H1 (cell line): Measurements from ENCODE around the gene ATG7. TPM values are rescaled to one million over a fixed set of nuclear protein-coding genes. Genes with fewer than 3 reads are reported as not detected.

ENCODE experiments used
- CTCF ChIA-PET: fragments of 300-600 bp; sonication (Branson Sonifier 250); formaldehyde crosslinking; loops from one replicate; lab custom pipeline; 2021; ENCODE audit not compliant: partially characterized antibody; lab: Charles Lee
- POLR2A ChIA-PET: fragments of 300-600 bp; sonication (Branson Sonifier 250); formaldehyde crosslinking; loops from one replicate; lab custom pipeline; 2021; ENCODE audit warnings: inconsistent platforms; ENCODE audit not compliant: partially characterized antibody; lab: Charles Lee
- DNase-seq, 2 experiments: peaks; one replicate each; pipeline versions ENCODE4 v3.0.0 to v3.0.0-alpha.2; 2010 to 2022; ENCODE audit warnings: low spot score in 2 of 2, low read depth in 1 of 2, mixed read lengths in 1 of 2
- FAIRE-seq: peaks from 2 replicates; lab custom pipeline; 2011; peaks lifted over from hg19 to GRCh38; lab: Jason Lieb, UNC
- H2AFZ ChIP-seq: 2 replicates; pipeline ENCODE4 v1.8.1; 2012; ENCODE audit warnings: low read length, inconsistent platforms
- H2AK5ac ChIP-seq: 2 replicates; pipeline ENCODE4 v1.6.1; 2013; ENCODE audit warnings: low read depth, low read length
- H2BK120ac ChIP-seq: replicated peaks from 2 replicates; pipeline ENCODE3; 2013; ENCODE audit warnings: low read depth, low read length, inconsistent platforms
- H2BK12ac ChIP-seq: 2 replicates; pipeline ENCODE4 v1.6.1; 2013; ENCODE audit warnings: low read depth, low read length
- H2BK15ac ChIP-seq: 2 replicates; pipeline ENCODE4 v1.6.1; 2013; ENCODE audit warnings: low read length
- H2BK20ac ChIP-seq: 2 replicates; pipeline ENCODE4 v1.6.1; 2013; ENCODE audit warnings: low read length
- H2BK5ac ChIP-seq: 2 replicates; pipeline ENCODE4 v1.6.1; 2013; ENCODE audit warnings: low read depth, low read length
- H3K14ac ChIP-seq: 2 replicates; pipeline ENCODE4 v1.6.1; 2013; ENCODE audit warnings: inconsistent platforms; ENCODE audit not compliant: insufficient read length
- H3K18ac ChIP-seq: 2 replicates; pipeline ENCODE4 v1.6.1; 2013; ENCODE audit warnings: low read length; ENCODE audit errors: extremely low read depth
- H3K23ac ChIP-seq: 2 replicates; pipeline ENCODE4 v1.6.1; 2013; ENCODE audit warnings: inconsistent platforms; ENCODE audit not compliant: insufficient read length
- H3K23me2 ChIP-seq: 2 replicates; pipeline ENCODE4 v1.6.1; 2013; ENCODE audit warnings: low read depth, low read length
- H3K27ac ChIP-seq: 2 replicates; pipeline ENCODE4 v1.6.1; 2011; ENCODE audit warnings: low read depth, low read length, inconsistent platforms
- H3K27me3 ChIP-seq, 4 experiments: replicated peaks in 1 of 4; 1 replicate in 1 of 4; 2 replicates in 3 of 4; pipeline versions ENCODE4 v1.6.1 to v1.8.1; 2011 to 2013; ENCODE audit warnings: low read length in 3 of 4, mild to moderate bottlenecking in 3 of 4, inconsistent platforms in 2 of 4, mixed read lengths in 2 of 4, moderate library complexity in 1 of 4; ENCODE audit not compliant: control insufficient read depth in 3 of 4, insufficient read depth in 3 of 4; ENCODE audit errors: extremely low read depth in 1 of 4
- H3K36me3 ChIP-seq, 4 experiments: 2 replicates each; pipeline versions ENCODE4 v1.6.1 to v1.8.1; 2011 to 2013; ENCODE audit warnings: mild to moderate bottlenecking in 4 of 4, low read length in 3 of 4, moderate library complexity in 2 of 4, control low read depth in 1 of 4, inconsistent platforms in 1 of 4; ENCODE audit not compliant: insufficient read depth in 4 of 4, control insufficient read depth in 2 of 4
- H3K4ac ChIP-seq: replicated peaks from 2 replicates; pipeline ENCODE3; 2013; ENCODE audit warnings: low read length, low read depth, mixed read lengths, inconsistent platforms; ENCODE audit not compliant: insufficient read length
- H3K4me1 ChIP-seq, 4 experiments: replicated peaks in 1 of 4; 1 replicate in 1 of 4; 2 replicates in 3 of 4; pipeline versions ENCODE4 v1.6.1 to v1.8.1; 2011 to 2013; ENCODE audit warnings: low read length in 3 of 4, inconsistent platforms in 2 of 4, mixed read lengths in 1 of 4; ENCODE audit not compliant: insufficient read depth in 4 of 4, control insufficient read depth in 3 of 4
- H3K4me2 ChIP-seq, 2 experiments: 2 replicates each; pipeline versions ENCODE4 v1.6.1 to v1.8.1; 2011 to 2013; ENCODE audit warnings: low read depth in 2 of 2, low read length in 2 of 2, control low read depth in 1 of 2, inconsistent platforms in 1 of 2, mild to moderate bottlenecking in 1 of 2; ENCODE audit not compliant: insufficient read depth in 1 of 2
- H3K4me3 ChIP-seq, 4 experiments: fragments of 200-600, 300-600 bp in 1 of 4; sonication (generic), shearing (Covaris generic), sonication (Bioruptor Twin) in 1 of 4; 2 replicates each; pipeline versions ENCODE4 v1.5.1 to v1.8.1; 2011 to 2016; ENCODE audit warnings: low read length in 4 of 4, low read depth in 3 of 4, control low read depth in 2 of 4, inconsistent platforms in 2 of 4, mild to moderate bottlenecking in 2 of 4, mixed read lengths in 1 of 4, moderate library complexity in 1 of 4; ENCODE audit not compliant: insufficient read depth in 2 of 4; ENCODE audit errors: extremely low read depth in 1 of 4
- H3K56ac ChIP-seq: replicated peaks from 2 replicates; pipeline ENCODE3; 2013; ENCODE audit warnings: low read depth, mild to moderate bottlenecking, mixed read lengths, low read length, inconsistent platforms; ENCODE audit not compliant: insufficient read length
- H3K79me1 ChIP-seq: 2 replicates; pipeline ENCODE4 v1.6.1; 2013; ENCODE audit warnings: low read depth, low read length, control low read depth
- H3K79me2 ChIP-seq, 2 experiments: 2 replicates each; pipeline versions ENCODE4 v1.6.1 to v1.8.1; 2012 to 2013; ENCODE audit warnings: low read length in 2 of 2, mild to moderate bottlenecking in 2 of 2, inconsistent platforms in 1 of 2; ENCODE audit not compliant: insufficient read depth in 2 of 2, control insufficient read depth in 1 of 2
- H3K9ac ChIP-seq, 4 experiments: replicated peaks in 1 of 4; 1 replicate in 1 of 4; 2 replicates in 3 of 4; pipeline versions ENCODE4 v1.6.1 to v1.8.1; 2011 to 2013; ENCODE audit warnings: low read depth in 3 of 4, low read length in 3 of 4, control low read depth in 2 of 4, mild to moderate bottlenecking in 2 of 4, moderate library complexity in 2 of 4, inconsistent platforms in 1 of 4; ENCODE audit errors: extremely low read depth in 1 of 4
- H3K9me3 ChIP-seq, 2 experiments: 2 replicates each; pipeline versions ENCODE4 v1.6.1 to v1.8.1; 2012 to 2013; ENCODE audit warnings: mild to moderate bottlenecking in 2 of 2, moderate library complexity in 2 of 2, control low read depth in 1 of 2, inconsistent platforms in 1 of 2, low read depth in 1 of 2, low read length in 1 of 2, mixed read lengths in 1 of 2; ENCODE audit not compliant: insufficient read depth in 2 of 2
- H4K20me1 ChIP-seq, 2 experiments: replicated peaks in 1 of 2; 2 replicates each; pipeline versions ENCODE3 to v1.8.1; 2011 to 2013; ENCODE audit warnings: inconsistent platforms in 2 of 2, low read length in 2 of 2, mild to moderate bottlenecking in 1 of 2; ENCODE audit not compliant: insufficient read depth in 2 of 2, control insufficient read depth in 1 of 2
- H4K5ac ChIP-seq: 2 replicates; pipeline ENCODE4 v1.6.1; 2013; ENCODE audit warnings: low read length, low read depth, mixed read lengths, inconsistent platforms; ENCODE audit not compliant: insufficient read length
- H4K8ac ChIP-seq: 2 replicates; pipeline ENCODE4 v1.8.0; 2013; ENCODE audit warnings: mild to moderate bottlenecking, moderate library complexity, low read length, inconsistent platforms; ENCODE audit not compliant: insufficient read depth; ENCODE audit errors: extremely low read depth
- H4K91ac ChIP-seq: replicated peaks from 2 replicates; pipeline ENCODE3; 2013; ENCODE audit warnings: low read length, mixed read lengths, inconsistent platforms; ENCODE audit not compliant: insufficient read length
- CEBPB ChIP-seq: IDR thresholded peaks from 2 replicates; pipeline ENCODE4 v1.6.1; 2012; ENCODE audit warnings: low read depth, low read length
- CHD1 ChIP-seq: IDR thresholded peaks from 2 replicates; pipeline ENCODE4 v1.6.1; 2012; ENCODE audit warnings: low read depth, low read length, improper control_type of control experiment
- EZH2 ChIP-seq: fragments of 200-600 bp; sonication (generic); IDR thresholded peaks from 2 replicates; pipeline ENCODE4 v1.7.1; 2012; ENCODE audit warnings: low read depth, mild to moderate bottlenecking, moderate library complexity, low read length, inconsistent platforms; ENCODE audit not compliant: severe bottlenecking
- GABPA ChIP-seq: IDR thresholded peaks from 2 replicates; pipeline ENCODE4 v1.6.1; 2011; ENCODE audit warnings: mild to moderate bottlenecking, low read length, moderate library complexity, borderline replicate concordance; ENCODE audit not compliant: insufficient read depth
- HDAC2 ChIP-seq, 2 experiments: fragments of 300-600 bp in 1 of 2; sonication (generic) in 1 of 2; IDR thresholded peaks; 2 replicates each; pipeline ENCODE4 v1.6.1; 2011 to 2012; ENCODE audit warnings: low read depth in 2 of 2, low read length in 2 of 2, mild to moderate bottlenecking in 2 of 2, moderate library complexity in 2 of 2, borderline replicate concordance in 1 of 2, inconsistent platforms in 1 of 2
- KDM5A ChIP-seq: fragments of 200-600 bp; IDR thresholded peaks from 2 replicates; pipeline ENCODE4 v1.7.1; 2012; ENCODE audit warnings: mild to moderate bottlenecking, low read length, inconsistent platforms, mixed read lengths
- RAD21 ChIP-seq, 2 experiments: IDR thresholded peaks in 1 of 2; conservative IDR thresholded peaks in 1 of 2; 2 replicates each; pipeline ENCODE4 v1.6.1; 2011; ENCODE audit warnings: low read depth in 2 of 2, low read length in 2 of 2, improper control_type of control experiment in 1 of 2, inconsistent platforms in 1 of 2, mild to moderate bottlenecking in 1 of 2, moderate library complexity in 1 of 2
- RBBP5 ChIP-seq: IDR thresholded peaks from 2 replicates; pipeline ENCODE4 v1.7.1; 2012; ENCODE audit warnings: low read depth, mild to moderate bottlenecking, inconsistent platforms, low read length, moderate library complexity, borderline replicate concordance
- RXRA ChIP-seq: IDR thresholded peaks from 2 replicates; pipeline ENCODE4 v1.6.1; 2011; ENCODE audit warnings: low read depth, mild to moderate bottlenecking, low read length, moderate library complexity; ENCODE audit not compliant: insufficient read depth
- SP2 ChIP-seq: IDR thresholded peaks from 2 replicates; pipeline ENCODE4 v1.6.1; 2012; ENCODE audit warnings: mild to moderate bottlenecking, low read length, inconsistent platforms
- TAF1 ChIP-seq: IDR thresholded peaks from 2 replicates; pipeline ENCODE4 v1.6.1; 2011; ENCODE audit warnings: mild to moderate bottlenecking, low read depth, low read length
- TCF12 ChIP-seq: IDR thresholded peaks from 2 replicates; pipeline ENCODE4 v1.6.1; 2011; ENCODE audit warnings: low read depth, mild to moderate bottlenecking, low read length
- WGBS, 2 experiments: shearing (Covaris generic) in 1 of 2; methylation state at CpG; one replicate each; pipeline versions ENCODE4 v1.1.6 to v1.1.7; 2013 to 2015; ENCODE audit warnings: low lambda C conversion rate in 2 of 2, mixed read lengths in 2 of 2, inconsistent platforms in 1 of 2, low coverage in 1 of 2, missing lambda C conversion rate in 1 of 2; ENCODE audit not compliant: insufficient replicate concordance in 2 of 2, insufficient coverage in 1 of 2, insufficient read length in 1 of 2; ENCODE audit errors: extremely low coverage in 1 of 2, missing lambda C conversion rate in 1 of 2; 5-methylcytosine and 5-hydroxymethylcytosine counted together
- polyA plus RNA-seq, 7 experiments: library from polyadenylated mRNA; depleted of rRNA in 3 of 7; stranded (reverse) in 5 of 7; unstranded in 2 of 7; fragments of >200 nt in 5 of 7; fragments of 200-250 nt in 2 of 7; gene quantifications; 1 replicate in 5 of 7; 2 replicates in 1 of 7; 4 replicates in 1 of 7; pipeline versions ENCODE4 v1.2.1 to v1.2.3, GENCODE V29; 2011 to 2013; ENCODE audit warnings: missing spikeins in 2 of 7, mixed read lengths in 2 of 7
- total RNA-seq: library from RNA; stranded (reverse); fragmentation: NEBNext Ultra II Directional; extraction: Animal tissue kit (Norgen Biotek cat#: 25700); gene quantifications from 2 replicates; pipeline ENCODE4 v1.2.1, GENCODE V29; 2021

The ATG7 gene
- total and polyA plus RNA-seq, 2 of the 8 experiments (the other 6 are each of a cell fraction or from before 2014, with no cell fraction given), result 15.0 to 19.1 TPM

- Histone ChIP-seq H3K56ac (no peak overlapping the region), H3K9ac (no peak overlapping the region), H3K4me2 (no peak overlapping the region), H4K8ac (no peak overlapping the region), H3K14ac (no peak overlapping the region), H4K20me1 (no peaks in the 10 kb centered on the region), H2BK12ac (no peak overlapping the region), H3K4ac (no peak overlapping the region), H2BK5ac (no peak overlapping the region), H4K91ac (no peak overlapping the region), H2BK15ac (no peak overlapping the region), H3K23ac (no peak overlapping the region), H3K27ac (no peak overlapping the region), H3K27me3 (no peaks in the 10 kb centered on the region), H3K9me3 (peaks cover 14 to 15% of the 10 kb centered on the region in 2 experiments; a peak in 3 of 4 replicates), H4K5ac (no peak overlapping the region), H3K18ac (no peak overlapping the region), H3K23me2 (no peaks in the 10 kb centered on the region), H2BK20ac (no peak overlapping the region), H2AK5ac (no peak overlapping the region), H2BK120ac (no peak overlapping the region), H3K4me1 (peaks cover 0 to 12% (median 8%) of the 10 kb centered on the region in 4 experiments; a peak in 3 of 7 replicates), H3K79me1 (no peaks in the 10 kb centered on the region), H2AFZ (no peak overlapping the region), H3K36me3 (no peaks in the 10 kb centered on the region), H3K79me2 (no peaks in the 10 kb centered on the region), H3K4me3 (no peak overlapping the region)
- CTCF ChIA-PET, result interaction anchor here (0.5 kb wide), 1 partner anchor 44 kb away, joined by 3 read pairs; no protein-coding TSS in a partner anchor
- FAIRE-seq (no peak), DNase-seq (no peak)
- WGBS, 2 experiments, result 96% methylated on average over 6 of the region's 6 CpGs; no CpG with 5 or more reads in 1 of the 2 experiments
- POLR2A ChIA-PET, result no interaction called here
- TF ChIP-seq SP2 (no peak), CEBPB (no peak), RAD21 (IDR thresholded peaks at IDR 0.05 in 1 of 2, conservative IDR thresholded peaks at IDR 0.05 in 1 of 2; ENCODE audit: low read depth in 2 of 2, low read length in 2 of 2) (no peak), HDAC2 (IDR thresholded peaks at IDR 0.05; ENCODE audit: borderline replicate concordance in 1 of 2, low read depth in 2 of 2, low read length in 2 of 2) (no peak), RXRA (no peak), EZH2 (no peak), TAF1 (no peak), RBBP5 (no peak), CHD1 (no peak), GABPA (no peak), KDM5A (no peak), TCF12 (no peak)
Measured at GRCh38 chr3:11494131-11494916, 222.1 kb downstream of the ATG7 start.
